Cardiac fibroblast (primary cell): ENCODE measurements around the gene GABPB2.

ENCODE experiments used
- DNase-seq, 2 donors: peaks; one replicate each; pipeline versions ENCODE4 v3.0.0 to v3.0.0-alpha.2; 2010; ENCODE audit warnings: low read depth in 2 of 2
- H3K4me3 ChIP-seq, 2 donors: replicated peaks in 1 of 2; 1 replicate in 1 of 2; 2 replicates in 1 of 2; pipeline ENCODE4 v1.5.1; 2011; ENCODE audit warnings: low read depth in 2 of 2, low read length in 2 of 2, mild to moderate bottlenecking in 2 of 2, moderate library complexity in 1 of 2
- TF ChIP-seq, protein P1 (sequence below): IDR thresholded peaks from one replicate; pipeline ENCODE4 v1.5.1; 2011; ENCODE audit warnings: low read depth, mild to moderate bottlenecking, low read length, inconsistent platforms

Gene GABPB2

DNA sequence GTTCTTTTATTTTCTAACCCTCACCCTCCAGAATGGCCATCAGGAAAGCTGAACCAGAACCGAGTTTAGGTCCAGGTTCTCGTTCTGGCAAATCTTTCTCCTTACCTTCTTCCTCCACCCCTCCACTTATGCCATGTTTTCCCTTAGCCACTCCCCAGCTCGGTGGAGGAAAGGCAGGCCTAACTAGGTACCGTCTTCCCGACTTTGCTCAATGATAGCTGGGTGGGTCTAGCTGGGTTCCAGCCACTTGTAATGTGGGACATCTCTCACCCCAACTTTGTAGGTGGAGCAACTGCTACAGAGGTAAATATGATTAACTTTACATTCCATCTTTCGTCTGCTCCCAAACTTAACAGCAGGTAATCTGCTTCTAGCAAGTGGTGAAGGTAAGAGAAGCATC is 33.5 kb upstream of the GABPB2 start:
- no peak overlapping the region for H3K4me3 ChIP-seq
- TF ChIP-seq, protein P1, sequence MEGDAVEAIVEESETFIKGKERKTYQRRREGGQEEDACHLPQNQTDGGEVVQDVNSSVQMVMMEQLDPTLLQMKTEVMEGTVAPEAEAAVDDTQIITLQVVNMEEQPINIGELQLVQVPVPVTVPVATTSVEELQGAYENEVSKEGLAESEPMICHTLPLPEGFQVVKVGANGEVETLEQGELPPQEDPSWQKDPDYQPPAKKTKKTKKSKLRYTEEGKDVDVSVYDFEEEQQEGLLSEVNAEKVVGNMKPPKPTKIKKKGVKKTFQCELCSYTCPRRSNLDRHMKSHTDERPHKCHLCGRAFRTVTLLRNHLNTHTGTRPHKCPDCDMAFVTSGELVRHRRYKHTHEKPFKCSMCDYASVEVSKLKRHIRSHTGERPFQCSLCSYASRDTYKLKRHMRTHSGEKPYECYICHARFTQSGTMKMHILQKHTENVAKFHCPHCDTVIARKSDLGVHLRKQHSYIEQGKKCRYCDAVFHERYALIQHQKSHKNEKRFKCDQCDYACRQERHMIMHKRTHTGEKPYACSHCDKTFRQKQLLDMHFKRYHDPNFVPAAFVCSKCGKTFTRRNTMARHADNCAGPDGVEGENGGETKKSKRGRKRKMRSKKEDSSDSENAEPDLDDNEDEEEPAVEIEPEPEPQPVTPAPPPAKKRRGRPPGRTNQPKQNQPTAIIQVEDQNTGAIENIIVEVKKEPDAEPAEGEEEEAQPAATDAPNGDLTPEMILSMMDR = no peak

DNA sequence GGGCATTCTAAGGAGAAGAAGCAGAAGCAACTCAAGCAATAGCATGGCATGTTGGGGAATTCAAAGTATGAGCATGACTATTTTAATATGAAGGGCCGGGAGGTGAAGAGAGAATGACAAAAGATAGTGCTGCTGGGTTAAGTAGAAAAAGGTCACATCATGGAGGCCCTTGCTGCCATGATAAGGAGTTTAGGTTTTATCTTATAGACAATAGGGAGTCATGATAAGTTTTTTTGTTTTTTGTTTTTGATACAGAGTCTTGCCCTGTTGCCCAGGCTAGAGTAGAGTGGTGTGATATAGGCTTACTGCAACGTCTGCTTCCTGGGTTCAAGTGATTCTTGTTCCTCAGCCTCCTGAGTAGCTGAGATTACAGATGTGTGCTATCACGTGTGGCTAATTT is 31.0 kb upstream of the GABPB2 start:
- no peak for DNase-seq
- TF ChIP-seq, protein P1 = no peak
- H3K4me3 ChIP-seq = no peak overlapping the region

More for the DNA sequence above, 33.5 kb upstream of the GABPB2 start:
- no peak for DNase-seq

DNA sequence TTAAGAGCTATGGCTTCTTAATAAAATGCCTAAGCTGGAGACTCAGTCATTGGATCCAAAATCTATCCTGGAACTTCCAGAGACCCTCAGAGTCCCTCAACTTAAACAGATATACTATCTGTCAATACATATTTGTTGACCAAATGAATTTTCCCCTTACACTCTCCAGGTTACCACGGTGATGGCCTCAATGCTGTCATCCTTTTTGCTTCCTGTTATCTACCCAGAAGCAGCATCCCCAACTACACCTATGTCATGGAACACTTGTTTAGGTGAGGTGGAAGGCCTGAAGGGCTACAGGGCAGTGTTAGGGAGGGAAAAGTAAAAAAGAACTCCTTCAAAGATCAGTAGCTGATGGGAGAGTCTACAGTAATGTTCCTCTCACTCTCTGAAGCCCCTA is 27.4 kb upstream of the GABPB2 start:
- H3K4me3 ChIP-seq = no peak overlapping the region
- TF ChIP-seq, protein P1 = no peak
- DNase-seq = no peak

DNA sequence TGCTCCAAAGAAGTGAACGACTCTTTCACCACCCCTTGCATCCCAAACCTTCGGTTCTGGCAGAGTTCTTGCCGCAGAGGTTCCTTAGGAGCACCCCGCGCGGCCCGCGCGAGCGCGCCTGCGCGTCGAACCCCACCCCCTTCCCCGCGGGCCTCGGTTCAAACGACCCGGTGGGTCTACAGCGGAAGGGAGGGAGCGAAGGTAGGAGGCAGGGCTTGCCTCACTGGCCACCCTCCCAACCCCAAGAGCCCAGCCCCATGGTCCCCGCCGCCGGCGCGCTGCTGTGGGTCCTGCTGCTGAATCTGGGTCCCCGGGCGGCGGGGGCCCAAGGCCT is 23.0 kb upstream of the GABPB2 start, which contains the start of gene C1orf56:
TSS of gene C1orf56 (plus strand) at position 161 of the 334 bp plus-strand sequence. CDS start at position 258, 97 bp downstream.
- DNase-seq = peak; percentile 57 to 76
- peak within 1 kb of the TSS; percentile 65 to 73 for H3K4me3 ChIP-seq
- TF ChIP-seq, protein P1 = no peak

DNA sequence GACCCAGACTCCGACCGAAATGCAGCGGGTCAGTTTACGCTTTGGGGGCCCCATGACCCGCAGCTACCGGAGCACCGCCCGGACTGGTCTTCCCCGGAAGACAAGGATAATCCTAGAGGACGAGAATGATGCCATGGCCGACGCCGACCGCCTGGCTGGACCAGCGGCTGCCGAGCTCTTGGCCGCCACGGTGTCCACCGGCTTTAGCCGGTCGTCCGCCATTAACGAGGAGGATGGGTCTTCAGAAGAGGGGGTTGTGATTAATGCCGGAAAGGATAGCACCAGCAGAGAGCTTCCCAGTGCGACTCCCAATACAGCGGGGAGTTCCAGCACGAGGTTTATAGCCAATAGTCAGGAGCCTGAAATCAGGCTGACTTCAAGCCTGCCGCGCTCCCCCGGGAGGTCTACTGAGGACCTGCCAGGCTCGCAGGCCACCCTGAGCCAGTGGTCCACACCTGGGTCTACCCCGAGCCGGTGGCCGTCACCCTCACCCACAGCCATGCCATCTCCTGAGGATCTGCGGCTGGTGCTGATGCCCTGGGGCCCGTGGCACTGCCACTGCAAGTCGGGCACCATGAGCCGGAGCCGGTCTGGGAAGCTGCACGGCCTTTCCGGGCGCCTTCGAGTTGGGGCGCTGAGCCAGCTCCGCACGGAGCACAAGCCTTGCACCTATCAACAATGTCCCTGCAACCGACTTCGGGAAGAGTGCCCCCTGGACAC is 22.5 kb upstream of the GABPB2 start:
- H3K4me3 ChIP-seq = peak overlapping the region; percentile 65 to 73
- TF ChIP-seq, protein P1 = peak; percentile 53
- peak; percentile 72 to 76 for DNase-seq

DNA sequence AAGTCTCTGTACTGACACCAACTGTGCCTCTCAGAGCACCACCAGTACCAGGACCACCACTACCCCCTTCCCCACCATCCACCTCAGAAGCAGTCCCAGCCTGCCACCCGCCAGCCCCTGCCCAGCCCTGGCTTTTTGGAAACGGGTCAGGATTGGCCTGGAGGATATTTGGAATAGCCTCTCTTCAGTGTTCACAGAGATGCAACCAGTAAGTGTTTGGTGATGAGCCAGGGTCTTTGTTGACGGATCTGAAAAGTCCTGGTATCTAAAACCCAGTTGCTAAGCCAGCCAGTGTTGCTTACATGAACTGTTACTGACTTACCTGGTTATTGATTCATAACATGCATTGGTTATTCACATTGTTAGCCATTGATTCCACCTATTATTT is 21.9 kb upstream of the GABPB2 start:
- TF ChIP-seq, protein P1 = no peak
- peak overlapping the region; percentile 65 to 73 for H3K4me3 ChIP-seq
- no peak for DNase-seq

DNA sequence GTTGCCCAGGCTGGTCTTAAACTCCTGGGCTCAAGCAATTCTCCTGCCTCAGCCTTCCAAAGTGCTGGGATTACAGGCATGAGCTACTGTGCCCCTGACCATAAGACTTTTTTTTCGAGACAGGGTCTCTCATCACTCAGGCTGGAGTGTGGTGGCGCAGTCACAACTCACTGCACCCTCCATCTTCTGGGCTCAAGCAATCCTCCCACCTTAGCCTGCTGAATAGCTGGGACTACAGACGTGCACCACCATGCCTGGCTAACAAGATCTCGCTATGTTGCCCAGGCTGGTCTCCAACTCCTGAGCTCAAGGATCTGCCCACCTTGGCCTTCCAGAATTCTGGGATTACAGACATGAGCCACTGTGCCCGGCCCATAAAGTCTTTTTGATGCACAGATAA is 21.1 kb upstream of the GABPB2 start:
- DNase-seq = no peak
- TF ChIP-seq, protein P1 = no peak
- H3K4me3 ChIP-seq = no peak overlapping the region
